Endothelial cell of umbilical vein (primary cell): Measurements from ENCODE around the gene MID1. TPM values are rescaled to one million over a fixed set of nuclear protein-coding genes. Genes with fewer than 3 reads are reported as not detected.

Source experiments
- BruUV-seq: library from RNA; stranded (reverse); fragments of 400-500 nt; replicated peaks from 2 replicates; lab custom pipeline; 2021; lab: Mats Ljungman, UMichigan
- CTCF ChIA-PET: fragments of 300-600, 350-600 bp; sonication (Branson Sonifier 250); formaldehyde crosslinking; loops from one replicate; lab custom pipeline; 2021; ENCODE audit warnings: antibody characterized with exemption, inconsistent platforms; lab: Charles Lee
- POLR2A ChIA-PET: fragments of 300-600, 350-600 bp; sonication (Branson Sonifier 250); formaldehyde crosslinking; loops from one replicate; lab custom pipeline; 2021; ENCODE audit warnings: antibody characterized with exemption, inconsistent platforms; lab: Charles Lee
- DNase-seq: peaks from one replicate; pipeline ENCODE4 v3.0.0-alpha.2; 2011; ENCODE audit warnings: low read depth, low spot score
- FAIRE-seq: peaks from 2 replicates; lab custom pipeline; 2011; peaks lifted over from hg19 to GRCh38; lab: Jason Lieb, UNC
- H2AFZ ChIP-seq: 2 replicates; pipeline ENCODE4 v1.6.0; 2012; ENCODE audit warnings: low read depth, low read length, control low read depth, inconsistent platforms
- H3K27ac ChIP-seq: 2 replicates; pipeline ENCODE4 v1.5.1; 2011; ENCODE audit warnings: low read depth, mild to moderate bottlenecking, control low read depth, low read length, moderate library complexity; ENCODE audit not compliant: insufficient read depth
- H3K27me3 ChIP-seq, 2 experiments: 2 replicates each; pipeline versions ENCODE4 v1.6.0 to v1.6.1; 2011; ENCODE audit warnings: low read length in 2 of 2, mixed read lengths in 1 of 2; ENCODE audit not compliant: control insufficient read depth in 2 of 2, insufficient read depth in 2 of 2
- H3K36me3 ChIP-seq, 2 experiments: 2 replicates in 1 of 2; 3 replicates in 1 of 2; pipeline ENCODE4 v1.5.1; 2011; ENCODE audit warnings: low read length in 2 of 2, mild to moderate bottlenecking in 1 of 2, moderate library complexity in 1 of 2; ENCODE audit not compliant: control insufficient read depth in 2 of 2, insufficient read depth in 2 of 2; ENCODE audit errors: extremely low read depth in 1 of 2
- H3K4me1 ChIP-seq: 3 replicates; pipeline ENCODE4 v1.5.1; 2011; ENCODE audit warnings: mild to moderate bottlenecking, low read length; ENCODE audit not compliant: control insufficient read depth, insufficient read depth; ENCODE audit errors: extremely low read depth
- H3K4me2 ChIP-seq: 2 replicates; pipeline ENCODE4 v1.6.1; 2011; ENCODE audit warnings: low read length, control low read depth, mixed read lengths; ENCODE audit not compliant: insufficient read depth
- H3K4me3 ChIP-seq, 3 experiments: fragments of 200-600 bp in 1 of 3; sonication (generic), shearing (Covaris generic) in 1 of 3; replicated peaks in 1 of 3; 2 replicates each; pipeline ENCODE4 v1.5.1; 2011 to 2016; ENCODE audit warnings: control low read depth in 3 of 3, low read length in 3 of 3, mild to moderate bottlenecking in 2 of 3, inconsistent platforms in 1 of 3, low read depth in 1 of 3, moderate library complexity in 1 of 3; ENCODE audit not compliant: insufficient read depth in 1 of 3
- H3K79me2 ChIP-seq: 2 replicates; pipeline ENCODE4 v1.6.0; 2012; ENCODE audit warnings: low read length, inconsistent platforms; ENCODE audit not compliant: control insufficient read depth, insufficient read depth
- H3K9ac ChIP-seq: replicated peaks from 2 replicates; pipeline ENCODE3; 2011; ENCODE audit warnings: low read length, control low read depth; ENCODE audit not compliant: insufficient read depth; ENCODE audit errors: extremely low read depth
- H3K9me1 ChIP-seq: replicated peaks from 3 replicates; pipeline ENCODE4 v1.6.0; 2011; ENCODE audit warnings: mild to moderate bottlenecking, low read length; ENCODE audit not compliant: control insufficient read depth, insufficient read depth; ENCODE audit errors: extremely low read depth
- H3K9me3 ChIP-seq: replicated peaks from 2 replicates; pipeline ENCODE4 v1.5.1; 2012; ENCODE audit warnings: low read length, inconsistent platforms; ENCODE audit not compliant: control insufficient read depth, insufficient read depth
- H4K20me1 ChIP-seq: replicated peaks from 2 replicates; pipeline ENCODE3; 2011; ENCODE audit warnings: mild to moderate bottlenecking, low read length; ENCODE audit not compliant: control insufficient read depth, insufficient read depth; ENCODE audit errors: extremely low read depth
- EZH2 ChIP-seq: IDR thresholded peaks from 2 replicates; pipeline ENCODE4 v1.6.1; 2012; ENCODE audit warnings: borderline replicate concordance, low read depth, mild to moderate bottlenecking, moderate library complexity, low read length, inconsistent platforms; ENCODE audit not compliant: severe bottlenecking
- FOS ChIP-seq: IDR thresholded peaks from 2 replicates; pipeline ENCODE4 v1.6.1; 2011; ENCODE audit warnings: mild to moderate bottlenecking, low read length, moderate library complexity, borderline replicate concordance; ENCODE audit not compliant: insufficient read depth
- JUN ChIP-seq: IDR thresholded peaks from 2 replicates; pipeline ENCODE4 v1.6.1; 2011; ENCODE audit warnings: borderline replicate concordance, low read depth; ENCODE audit not compliant: insufficient read length, insufficient read depth
- MYC ChIP-seq: IDR thresholded peaks from one replicate; pipeline ENCODE4 v1.6.1; 2011; ENCODE audit warnings: mild to moderate bottlenecking, low read depth, low read length
- POLR2A ChIP-seq: IDR thresholded peaks from 2 replicates; pipeline ENCODE4 v1.6.1; 2012; ENCODE audit warnings: low read depth, mild to moderate bottlenecking, control low read depth, low read length
- POLR2AphosphoS5 ChIP-seq: IDR thresholded peaks from 2 replicates; pipeline ENCODE4 v1.6.1; 2012; ENCODE audit warnings: low read depth, mild to moderate bottlenecking, control low read depth, low read length, moderate library complexity; ENCODE audit not compliant: insufficient read depth
- dilution Hi-C: fragments of 300-500 bp; cut with MboI; formaldehyde crosslinking; loops from one replicate; pipeline ENCODE4 v1.15.0; 2019; ENCODE audit warnings: low sequenced_read_pairs; ENCODE audit not compliant: extremely low pct_ligation_motif_present
- intact Hi-C: fragments of 100-400 bp; cut with micrococcal nuclease; formaldehyde crosslinking; loops from one replicate; pipeline ENCODE4 v1.10.0; 2022
- polyA plus RNA-seq, 4 experiments: library from polyadenylated mRNA; depleted of rRNA in 3 of 4; stranded (reverse) in 3 of 4; unstranded in 1 of 4; fragments of >200 nt; gene quantifications; 2 replicates each; pipeline versions ENCODE4 v1.2.1 to v1.2.3, GENCODE V29; 2011 to 2012; ENCODE audit warnings: missing spikeins in 1 of 4
- total RNA-seq: library from RNA; stranded (reverse); gene quantifications from 2 replicates; pipeline ENCODE4 v1.2.3, GENCODE V29; 2021
- TF ChIP-seq, protein P1 (sequence below): IDR thresholded peaks from 2 replicates; pipeline ENCODE4 v1.6.1; 2011; ENCODE audit not compliant: insufficient read depth, insufficient read length
- TF ChIP-seq, protein P2 (sequence below), 2 donors: IDR thresholded peaks; 1 replicate in 1 of 2; 2 replicates in 1 of 2; pipeline ENCODE4 v1.5.1; 2011; ENCODE audit warnings: low read length in 2 of 2, mild to moderate bottlenecking in 2 of 2, moderate library complexity in 2 of 2, control low read depth in 1 of 2, inconsistent platforms in 1 of 2, low read depth in 1 of 2; ENCODE audit not compliant: insufficient read depth in 1 of 2; ENCODE audit errors: extremely low read depth in 1 of 2

MID1 gene
- total and polyA plus RNA-seq, 2 donors (not counting 3 experiments of a cell fraction or from before 2014, with no cell fraction given): 21.3 to 29.8 TPM

DNA sequence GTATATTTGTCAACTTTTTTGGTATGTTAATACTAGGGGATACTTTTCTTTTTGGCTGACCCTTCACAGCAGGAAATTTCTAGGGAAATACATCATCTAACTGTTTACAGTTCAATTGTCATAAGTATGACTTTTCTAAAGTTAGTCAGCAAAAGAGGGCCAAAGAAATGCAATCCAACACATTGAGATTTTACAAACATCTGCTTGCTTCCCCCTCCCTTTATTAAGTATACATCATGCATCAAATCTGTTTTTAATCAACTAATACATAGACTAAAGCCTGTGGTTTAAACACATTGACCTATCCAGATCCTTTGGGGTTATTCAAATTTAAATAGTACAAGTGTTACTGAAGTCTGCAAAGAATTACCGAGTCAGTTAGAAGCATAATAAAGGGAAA, 93.9 kb downstream of the MID1 start:
- Histone ChIP-seq H3K9me1 (no peaks in the 10 kb centered on the region), H3K27ac (no peak overlapping the region), H3K79me2 (no peaks in the 10 kb centered on the region), H3K4me2 (peak overlapping the region; percentile 11), H3K4me1 (peaks cover 15% of the 10 kb centered on the region), H3K27me3 (no peaks in the 10 kb centered on the region), H4K20me1 (no peaks in the 10 kb centered on the region), H3K4me3 (no peak overlapping the region), H3K9ac (no peak overlapping the region), H2AFZ (no peak overlapping the region), H3K36me3 (no peaks in the 10 kb centered on the region), H3K9me3 (no peaks in the 10 kb centered on the region)
- intact Hi-C loops: no loop called here
- TF ChIP-seq FOS (no peak), POLR2AphosphoS5 (no peak), JUN (no peak)
- TF ChIP-seq, protein P1, sequence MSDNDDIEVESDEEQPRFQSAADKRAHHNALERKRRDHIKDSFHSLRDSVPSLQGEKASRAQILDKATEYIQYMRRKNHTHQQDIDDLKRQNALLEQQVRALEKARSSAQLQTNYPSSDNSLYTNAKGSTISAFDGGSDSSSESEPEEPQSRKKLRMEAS: no peak
- BruUV-seq: no TSS peak
- FAIRE-seq (no peak), DNase-seq (no peak)
- ChIA-PET CTCF (no interaction called here), POLR2A (no interaction called here)
- dilution Hi-C loops: no loop called here

DNA sequence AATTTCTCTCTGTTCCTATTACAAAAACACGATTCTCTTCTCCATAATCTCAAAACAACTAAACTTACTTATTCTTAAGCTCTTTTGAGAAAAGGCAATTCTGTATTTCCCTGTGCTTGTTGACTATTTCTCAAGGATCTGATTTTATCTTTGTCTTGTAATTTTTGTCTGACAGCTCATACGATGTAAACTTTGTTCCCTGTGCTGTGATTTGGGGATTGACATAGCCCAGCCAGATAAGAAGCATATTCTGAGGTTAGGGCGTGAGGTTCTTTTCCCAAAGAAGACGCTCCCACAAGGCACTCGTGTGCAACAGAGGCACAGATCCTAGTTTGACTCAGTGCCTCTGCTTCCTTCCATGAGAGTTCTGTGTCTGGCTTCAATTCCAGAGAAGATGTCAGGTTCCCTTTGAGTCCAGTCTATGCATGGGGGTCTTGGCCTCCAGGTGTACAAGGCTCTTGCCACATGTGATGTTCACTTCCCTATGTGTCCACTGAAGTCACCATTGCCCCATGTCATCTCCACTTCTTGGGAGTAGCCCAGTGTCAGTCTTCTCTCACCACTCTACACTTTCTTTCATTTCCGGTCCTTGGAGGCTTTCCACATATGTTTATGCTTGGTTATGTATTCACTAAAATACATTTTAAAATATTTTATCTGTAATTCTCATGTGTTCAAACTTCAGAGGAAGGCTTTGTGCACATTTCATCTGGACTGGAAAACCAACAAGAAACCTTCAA, 94.8 kb downstream of the MID1 start:
- FAIRE-seq (no peak), DNase-seq (no peak)
- BruUV-seq: no TSS peak
- Histone ChIP-seq H2AFZ (no peak overlapping the region), H3K27me3 (no peaks in the 10 kb centered on the region), H3K9me3 (no peaks in the 10 kb centered on the region), H3K9ac (no peak overlapping the region), H3K9me1 (no peaks in the 10 kb centered on the region), H3K4me2 (no peak overlapping the region), H3K36me3 (no peaks in the 10 kb centered on the region), H4K20me1 (no peaks in the 10 kb centered on the region), H3K4me3 (no peak overlapping the region), H3K79me2 (no peaks in the 10 kb centered on the region), H3K4me1 (peaks cover 15% of the 10 kb centered on the region), H3K27ac (no peak overlapping the region)
- TF ChIP-seq EZH2 (no peak), POLR2A (no peak), MYC (no peak), JUN (no peak), FOS (no peak), POLR2AphosphoS5 (no peak)
- TF ChIP-seq, protein P2, sequence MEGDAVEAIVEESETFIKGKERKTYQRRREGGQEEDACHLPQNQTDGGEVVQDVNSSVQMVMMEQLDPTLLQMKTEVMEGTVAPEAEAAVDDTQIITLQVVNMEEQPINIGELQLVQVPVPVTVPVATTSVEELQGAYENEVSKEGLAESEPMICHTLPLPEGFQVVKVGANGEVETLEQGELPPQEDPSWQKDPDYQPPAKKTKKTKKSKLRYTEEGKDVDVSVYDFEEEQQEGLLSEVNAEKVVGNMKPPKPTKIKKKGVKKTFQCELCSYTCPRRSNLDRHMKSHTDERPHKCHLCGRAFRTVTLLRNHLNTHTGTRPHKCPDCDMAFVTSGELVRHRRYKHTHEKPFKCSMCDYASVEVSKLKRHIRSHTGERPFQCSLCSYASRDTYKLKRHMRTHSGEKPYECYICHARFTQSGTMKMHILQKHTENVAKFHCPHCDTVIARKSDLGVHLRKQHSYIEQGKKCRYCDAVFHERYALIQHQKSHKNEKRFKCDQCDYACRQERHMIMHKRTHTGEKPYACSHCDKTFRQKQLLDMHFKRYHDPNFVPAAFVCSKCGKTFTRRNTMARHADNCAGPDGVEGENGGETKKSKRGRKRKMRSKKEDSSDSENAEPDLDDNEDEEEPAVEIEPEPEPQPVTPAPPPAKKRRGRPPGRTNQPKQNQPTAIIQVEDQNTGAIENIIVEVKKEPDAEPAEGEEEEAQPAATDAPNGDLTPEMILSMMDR (IDR thresholded peaks at IDR 0.05; ENCODE audit: extremely low read depth in 1 of 2, insufficient read depth in 1 of 2, low read depth in 1 of 2, low read length in 2 of 2): no peak
- intact Hi-C loops (no loop called here), dilution Hi-C loops (no loop called here)
- POLR2A ChIA-PET: no interaction called here
- CTCF ChIA-PET: interaction anchor here (1.5 kb wide), 1 partner anchor 73 kb away, joined by 3 read pairs; no protein-coding TSS in a partner anchor
